Stimulated activated CD8-positive, alpha-beta memory T cell treated with anti-CD3 and anti-CD28 coated beads, Interleukin-4, amount 100 ng/mL, for 48 hours (primary cell): ENCODE results near the gene AMT.

Experiments used
- DNase-seq: peaks from one replicate; pipeline ENCODE4 v3.0.0-alpha.2; 2020

AMT gene

DNA sequence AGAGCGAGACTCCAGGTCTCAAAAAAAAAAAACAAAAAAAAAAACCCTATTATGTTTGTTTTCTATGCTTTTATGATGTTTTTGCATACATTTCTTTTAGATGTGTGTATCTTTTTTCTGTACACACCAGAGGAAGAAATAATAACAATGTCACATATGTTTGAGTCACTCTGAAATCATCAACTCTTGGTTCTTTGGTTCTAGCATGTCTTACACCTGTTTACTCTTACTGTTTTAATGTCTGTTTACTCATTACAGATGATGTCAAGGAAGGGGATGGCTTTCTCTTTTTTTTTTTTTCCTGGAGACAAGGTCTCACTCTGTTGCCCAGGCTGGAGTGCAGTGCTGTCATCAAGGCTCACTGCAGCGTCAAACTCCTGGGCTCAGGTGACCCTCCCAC, 34.6 kb downstream of the AMT start:
- no peak for DNase-seq

DNA sequence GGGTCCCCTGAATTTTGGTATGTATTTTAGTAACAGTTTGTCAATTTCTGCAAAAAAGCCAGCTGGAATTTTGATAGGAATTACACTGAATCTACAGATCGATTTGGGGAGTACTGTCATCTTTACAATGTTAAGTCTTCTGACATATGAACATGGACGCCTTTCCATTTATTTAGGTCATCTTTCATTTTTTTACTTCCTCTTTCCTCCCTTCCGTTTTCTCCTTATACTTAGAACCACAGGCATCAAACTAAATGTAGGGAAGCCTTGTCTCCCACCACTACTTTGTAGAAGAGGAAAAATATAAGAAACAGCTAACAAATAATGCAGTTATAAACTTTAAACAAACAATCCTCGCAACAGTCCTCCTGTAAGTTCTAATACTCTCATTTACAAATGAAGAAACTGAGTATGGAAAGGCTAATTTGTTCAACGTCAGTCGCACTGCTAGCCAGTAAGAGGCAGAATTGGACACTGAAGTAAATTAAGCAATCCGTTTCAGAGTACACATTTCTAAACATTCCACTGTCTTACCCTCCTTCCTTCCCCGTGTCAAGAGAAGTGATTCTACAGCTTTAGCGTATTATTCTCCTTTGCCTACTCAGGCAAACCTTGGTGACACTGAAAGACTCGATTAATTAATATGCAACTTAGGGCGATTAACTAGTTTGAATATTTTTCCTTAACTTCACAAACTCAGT, 36.1 kb downstream of the AMT start:
- DNase-seq: no peak

DNA sequence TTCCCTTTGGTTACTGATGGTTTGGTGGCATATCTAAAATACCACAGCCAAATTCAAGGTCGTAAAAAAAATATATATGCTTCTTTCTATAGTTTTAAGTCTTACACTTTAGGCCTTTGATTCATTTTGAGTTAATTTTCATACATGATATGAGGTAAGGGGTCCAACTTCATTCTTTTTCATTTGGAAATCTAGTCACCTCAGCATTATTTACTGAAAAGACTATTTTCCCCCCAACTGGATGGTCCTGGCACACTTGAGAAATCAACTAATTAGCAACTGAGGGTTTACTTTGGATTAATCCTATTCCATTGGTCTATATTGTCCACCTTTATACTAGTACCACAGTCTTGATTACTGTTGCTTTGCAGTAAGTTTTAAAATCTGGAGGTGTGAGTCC, 36.7 kb downstream of the AMT start:
- DNase-seq: no peak

DNA sequence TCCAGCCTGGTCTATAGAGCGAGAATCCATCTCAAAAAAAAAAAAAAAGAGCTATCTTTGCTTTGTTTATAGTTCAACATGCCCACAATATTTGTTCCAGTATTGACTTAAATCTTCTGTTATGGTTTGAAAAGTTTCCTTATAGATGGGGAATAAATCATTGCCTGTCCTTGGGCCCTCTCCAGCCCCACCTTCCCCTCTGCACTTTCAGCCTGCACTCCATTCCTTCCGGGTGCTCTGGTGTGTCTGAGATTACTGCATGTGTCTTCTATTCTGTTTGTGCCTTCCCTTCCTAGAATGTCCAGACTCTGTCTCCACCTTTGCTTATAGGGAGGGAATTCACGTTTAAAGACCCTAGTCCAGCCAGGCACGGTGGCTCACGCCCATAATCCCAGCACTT, 38.9 kb downstream of the AMT start:
- DNase-seq: no peak

DNA sequence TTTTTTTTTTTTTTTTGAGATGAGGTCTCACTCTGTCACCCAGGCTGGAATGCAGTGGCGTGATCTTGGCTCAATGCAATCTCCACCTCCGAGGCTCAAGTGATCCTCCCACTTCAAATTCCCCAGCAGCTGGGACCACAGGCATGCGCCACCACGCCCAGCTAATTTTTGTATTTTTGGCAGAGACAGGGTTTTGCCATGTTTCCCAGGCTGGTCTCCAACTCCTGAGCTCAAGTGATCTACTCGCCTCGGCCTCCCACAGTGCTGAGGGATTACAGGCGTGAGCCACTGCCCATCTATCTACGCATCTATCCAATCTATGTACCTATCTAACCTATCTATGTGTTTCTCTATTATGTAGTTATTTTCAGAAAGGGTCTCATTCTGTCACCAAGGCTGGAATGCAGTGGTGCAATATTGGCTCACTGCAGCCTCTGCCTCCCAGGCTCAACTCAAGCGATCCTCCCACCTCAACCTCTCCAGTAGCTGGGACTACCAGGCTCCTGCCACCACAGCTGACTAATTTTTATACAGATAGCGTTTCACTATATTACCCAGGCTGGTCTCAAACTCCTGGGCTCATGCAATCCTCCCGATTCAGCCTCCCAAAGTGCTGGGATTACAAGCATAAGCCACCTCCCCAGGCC, 43.9 kb downstream of the AMT start:
- no peak for DNase-seq

DNA sequence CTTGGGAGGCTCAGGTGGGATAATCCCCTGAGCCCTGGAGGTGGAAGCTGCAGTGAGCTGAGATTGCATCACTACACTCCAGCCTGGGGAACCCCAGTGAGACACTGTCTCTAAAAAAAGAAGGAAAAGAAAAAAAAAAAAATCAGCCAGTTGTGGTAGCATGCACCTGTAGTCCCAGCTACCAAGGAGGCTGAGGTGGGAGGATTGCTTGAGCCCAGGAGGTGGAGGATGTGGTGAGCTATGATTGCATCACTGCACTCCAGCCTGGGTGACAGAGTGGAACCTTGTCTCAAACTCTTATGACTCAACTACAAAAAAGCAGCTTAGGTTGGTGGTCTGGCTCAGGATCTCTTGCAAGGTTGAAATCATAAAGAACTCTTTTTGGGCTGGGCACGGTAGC, 44.8 kb downstream of the AMT start:
- DNase-seq: peak; percentile 74

DNA sequence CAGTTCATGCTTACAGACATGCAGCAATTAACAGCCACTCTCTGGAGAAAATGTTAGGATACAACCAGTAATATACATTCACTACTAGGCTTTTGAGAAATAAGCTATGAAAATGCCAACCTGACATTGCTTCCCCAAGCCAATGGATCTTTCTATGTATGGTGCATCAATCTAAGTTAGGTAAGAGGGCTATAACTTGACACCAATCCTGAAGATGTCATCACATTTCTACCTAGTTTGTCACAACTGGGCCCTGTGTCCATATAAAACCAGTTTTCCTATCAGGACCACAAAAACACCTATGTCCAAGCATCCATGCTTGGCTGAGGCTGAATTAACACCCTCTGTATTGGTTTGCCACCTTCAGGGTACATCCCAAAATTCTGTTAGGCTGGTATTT, 50.3 kb downstream of the AMT start:
- DNase-seq: no peak

DNA sequence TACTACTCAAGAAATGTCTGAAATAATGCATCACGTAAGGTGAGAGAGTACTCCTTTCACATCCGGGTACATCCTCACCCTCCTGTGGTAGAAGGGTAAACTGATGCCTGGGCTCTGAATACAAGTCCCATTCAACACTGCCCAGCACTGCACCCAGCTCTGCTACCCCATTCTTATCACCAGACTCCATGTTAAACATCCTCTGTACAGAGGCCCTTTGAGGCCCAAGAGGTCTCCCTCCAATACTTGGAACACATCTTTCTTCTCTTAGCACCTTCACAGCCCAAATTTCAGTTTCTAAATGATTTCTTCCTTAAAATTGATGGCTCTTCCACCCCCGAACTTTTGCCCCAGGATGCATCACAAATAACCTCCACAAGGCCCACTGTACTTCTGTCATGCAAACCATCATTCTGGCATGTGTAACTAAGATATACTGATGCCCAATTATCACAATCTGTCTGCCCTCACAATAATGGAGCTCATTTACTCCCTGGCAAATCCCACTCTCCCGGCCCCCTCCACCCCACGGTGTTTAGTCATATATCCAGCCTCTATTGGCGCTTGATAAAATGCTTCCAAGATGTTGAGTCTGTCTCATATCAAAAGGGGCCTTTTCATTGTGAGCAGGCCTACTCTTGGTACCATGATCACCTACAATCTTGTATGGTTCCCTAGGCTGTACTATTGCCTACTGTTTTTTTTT, 51.5 kb downstream of the AMT start:
- DNase-seq: no peak
